NB4 (cell line): Measurements from ENCODE around the gene ALX4.

ENCODE experiments used
- CTCF ChIP-seq: IDR thresholded peaks from one replicate; pipeline ENCODE4 v1.5.1; 2012; ENCODE audit warnings: low read depth, low read length
- MAX ChIP-seq: IDR thresholded peaks from 2 replicates; pipeline ENCODE4 v1.6.1; 2011; ENCODE audit warnings: low read depth, low read length
- POLR2A ChIP-seq: IDR thresholded peaks from 2 replicates; pipeline ENCODE4 v1.6.1; 2011; ENCODE audit warnings: mild to moderate bottlenecking; ENCODE audit not compliant: insufficient read length; ENCODE audit errors: extremely low read depth

- no peak for TF ChIP-seq CTCF
- no peak for TF ChIP-seq POLR2A
- TF ChIP-seq MAX = no peak
Observed at GRCh38 chr11:44300844-44301563, 8.9 kb downstream of the ALX4 start.
